Testis (tissue), 3 donors: ENCODE measurements around the gene PSMC3. TPM values are rescaled to one million over a fixed set of nuclear protein-coding genes. Genes with fewer than 3 reads are reported as not detected.
A peak's percentile ranks its signal among the peaks of the same experiment; 100 is the strongest.

Experiments used
- DNase-seq: peaks from one replicate; pipeline ENCODE4 v3.0.0-alpha.2; 2019
- H3K27ac ChIP-seq, 2 donors: fragments of 200-600 bp; sonication (generic); one replicate each; pipeline ENCODE4 v1.5.1; 2019
- H3K27me3 ChIP-seq: fragments of 200-600 bp; sonication (generic); one replicate; pipeline ENCODE4 v1.5.1; 2019
- H3K36me3 ChIP-seq: fragments of 200-600 bp; sonication (generic); one replicate; pipeline ENCODE4 v1.5.1; 2017; ENCODE audit warnings: low read depth; ENCODE audit errors: missing control alignments
- H3K4me1 ChIP-seq: fragments of 200-600 bp; sonication (generic); one replicate; pipeline ENCODE4 v1.5.1; 2019
- H3K4me3 ChIP-seq, 2 donors: fragments of 200-600 bp; sonication (generic); one replicate each; pipeline ENCODE4 v1.5.1; 2017 to 2019
- H3K9me3 ChIP-seq: fragments of 200-600 bp; sonication (generic); one replicate; pipeline ENCODE4 v1.5.1; 2017
- POLR2A ChIP-seq: fragments of 450-650 bp; IDR thresholded peaks from one replicate; pipeline ENCODE4 v1.6.1; 2017; ENCODE audit warnings: antibody characterized with exemption, mild to moderate bottlenecking, moderate library complexity
- WGBS, 2 donors: methylation state at CpG; one replicate each; pipeline ENCODE4 v1.1.5; 2018; 5-methylcytosine and 5-hydroxymethylcytosine counted together
- intact Hi-C: fragments of 100-400 bp; cut with DNase I; formaldehyde crosslinking; loops from one replicate; pipeline ENCODE4 v1.15.1; 2023; ENCODE audit warnings: low total_unique reads
- microRNA-seq, 2 donors: library from miRNA; unstranded; fragments of <30 nt; microRNA quantifications; one replicate each; pipeline ENCODE4, GENCODE V29; 2016; ENCODE audit warnings: borderline number of aligned reads in 2 of 2, borderline replicate concordance in 1 of 2
- polyA plus RNA-seq: library from polyadenylated mRNA; stranded (reverse); fragments of 350-450 nt; fragmentation: Illumina TruSeq; extraction: RNeasy Lipid Tissue Mini Kit (QIAGEN cat#74804); gene quantifications from one replicate; pipeline ENCODE4 v1.2.3, GENCODE V29; 2014; ENCODE audit warnings: low read depth, low replicate concordance; ENCODE audit not compliant: insufficient read depth
- small RNA-seq, 2 donors: library from RNA; depleted of rRNA; stranded (forward); fragments of <200 nt; gene quantifications; one replicate each; pipeline ENCODE3, GENCODE V24; 2016
- total RNA-seq, 2 donors: library from RNA; depleted of rRNA; stranded (reverse); fragments of >200 nt; gene quantifications; one replicate each; pipeline ENCODE4 v1.2.3, GENCODE V29; 2016
- TF ChIP-seq, protein P1 (sequence below), 3 experiments: fragments of 450-650 bp in 2 of 3; fragments of 200-600 bp in 1 of 3; sonication (generic) in 1 of 3; IDR thresholded peaks; one replicate each; pipeline ENCODE4 v1.5.1; 2016 to 2019; ENCODE audit warnings: antibody characterized with exemption in 3 of 3, mild to moderate bottlenecking in 2 of 3, moderate library complexity in 1 of 3

The PSMC3 gene
- total and polyA plus RNA-seq, 3 donors from 2014 or later: 98.1 to 228 (median 108) TPM

DNA sequence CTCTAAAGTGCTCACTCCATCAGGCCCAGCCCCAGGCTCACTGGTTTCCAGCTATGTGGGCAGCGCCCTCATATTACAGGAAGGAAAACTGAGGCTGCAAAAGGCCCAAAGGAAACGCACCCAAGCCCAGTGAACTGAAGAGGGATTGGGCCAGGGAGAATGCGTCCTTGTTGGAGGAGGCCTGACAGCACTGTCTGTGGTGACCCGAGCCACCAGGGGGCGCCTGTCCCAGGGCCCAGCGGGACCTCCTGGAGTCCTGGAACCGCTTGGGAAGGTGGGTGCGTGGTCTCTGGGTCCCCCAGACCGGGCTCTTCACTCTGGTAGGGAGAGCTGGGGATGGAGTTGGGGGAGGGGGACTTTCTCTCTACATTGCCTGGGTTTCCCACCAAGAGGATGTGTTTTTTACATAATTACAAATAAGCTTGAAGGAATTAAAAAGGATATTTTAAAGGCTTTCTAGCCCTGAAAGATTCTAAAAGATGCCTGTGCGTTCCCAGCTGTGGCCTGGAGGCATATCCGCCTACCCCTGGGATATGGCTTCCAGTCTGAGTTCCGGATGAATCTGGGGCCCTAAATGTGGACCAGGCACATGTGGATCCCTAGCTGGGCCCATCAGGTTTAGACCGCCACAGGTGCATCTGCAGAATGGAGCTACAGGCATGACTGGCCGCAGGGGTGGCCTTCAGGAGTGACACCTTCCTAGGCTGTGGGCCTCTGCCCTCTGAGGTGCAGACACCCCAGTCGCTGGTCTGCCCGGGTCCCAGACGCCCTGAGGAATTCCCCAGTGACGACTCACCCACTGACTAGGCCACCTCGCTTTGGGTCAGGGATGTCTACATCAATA, 52.1 kb downstream of the PSMC3 start:
- no peak overlapping the region for H3K27ac ChIP-seq
- no peak overlapping the region for H3K4me3 ChIP-seq
- H3K27me3 ChIP-seq: no peaks in the 10 kb centered on the region
- H3K36me3 ChIP-seq: no peaks in the 10 kb centered on the region
- H3K4me1 ChIP-seq: no peaks in the 10 kb centered on the region
- peak; percentile 89 for DNase-seq
- no peaks in the 10 kb centered on the region for H3K9me3 ChIP-seq
- intact Hi-C loops: loop anchor here (10.0 kb wide), 1 partner anchor 81 kb away; no protein-coding TSS in a partner anchor
- TF ChIP-seq, protein P1, sequence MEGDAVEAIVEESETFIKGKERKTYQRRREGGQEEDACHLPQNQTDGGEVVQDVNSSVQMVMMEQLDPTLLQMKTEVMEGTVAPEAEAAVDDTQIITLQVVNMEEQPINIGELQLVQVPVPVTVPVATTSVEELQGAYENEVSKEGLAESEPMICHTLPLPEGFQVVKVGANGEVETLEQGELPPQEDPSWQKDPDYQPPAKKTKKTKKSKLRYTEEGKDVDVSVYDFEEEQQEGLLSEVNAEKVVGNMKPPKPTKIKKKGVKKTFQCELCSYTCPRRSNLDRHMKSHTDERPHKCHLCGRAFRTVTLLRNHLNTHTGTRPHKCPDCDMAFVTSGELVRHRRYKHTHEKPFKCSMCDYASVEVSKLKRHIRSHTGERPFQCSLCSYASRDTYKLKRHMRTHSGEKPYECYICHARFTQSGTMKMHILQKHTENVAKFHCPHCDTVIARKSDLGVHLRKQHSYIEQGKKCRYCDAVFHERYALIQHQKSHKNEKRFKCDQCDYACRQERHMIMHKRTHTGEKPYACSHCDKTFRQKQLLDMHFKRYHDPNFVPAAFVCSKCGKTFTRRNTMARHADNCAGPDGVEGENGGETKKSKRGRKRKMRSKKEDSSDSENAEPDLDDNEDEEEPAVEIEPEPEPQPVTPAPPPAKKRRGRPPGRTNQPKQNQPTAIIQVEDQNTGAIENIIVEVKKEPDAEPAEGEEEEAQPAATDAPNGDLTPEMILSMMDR (IDR thresholded peaks at IDR 0.05): peak; percentile 78 to 89 (median 88)
- TF ChIP-seq POLR2A: no peak
- 43 to 58% methylated on average over 13 to 19 of the region's 19 CpGs for WGBS, 2 donors

GRCh38 chr11:47372422-47372821, 53.8 kb downstream of the PSMC3 start:
- WGBS, 2 donors: 83 to 86% methylated on average over 7 of the region's 7 CpGs
- intact Hi-C loops: loop anchor here (10.0 kb wide), 1 partner anchor 82 kb away; no protein-coding TSS in a partner anchor
- no peaks in the 10 kb centered on the region for H3K27me3 ChIP-seq

DNA sequence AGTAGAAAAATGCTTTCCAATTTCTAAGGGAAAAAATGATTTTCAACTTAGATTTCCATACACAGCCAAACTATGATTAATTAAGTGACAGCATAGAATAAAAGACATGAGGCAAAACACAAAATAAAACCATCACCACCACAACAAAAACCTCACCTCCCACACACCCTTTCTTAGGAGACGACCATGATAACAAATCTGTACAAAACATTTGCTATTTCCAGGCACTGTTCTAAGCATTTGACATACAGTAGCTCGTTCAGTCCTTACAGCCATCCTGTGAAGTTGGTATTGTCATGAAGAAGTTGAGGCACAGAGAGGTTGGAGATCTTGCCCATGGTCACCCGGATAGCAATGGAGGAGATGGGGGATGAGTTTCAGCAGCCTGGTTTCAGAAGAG, 56.6 kb downstream of the PSMC3 start:
- Histone ChIP-seq H3K4me1 (no peaks in the 10 kb centered on the region), H3K27me3 (no peaks in the 10 kb centered on the region), H3K4me3 (no peak overlapping the region), H3K36me3 (no peaks in the 10 kb centered on the region), H3K27ac (peak overlapping the region in 1 of 2 donors; percentile 78), H3K9me3 (no peaks in the 10 kb centered on the region)
- intact Hi-C loops: loop anchor here (10.0 kb wide), 1 partner anchor 85 kb away; no protein-coding TSS in a partner anchor
- WGBS, 2 donors: 46 to 57% methylated on average over 3 of the region's 3 CpGs
- no peak for TF ChIP-seq POLR2A
- TF ChIP-seq, protein P1 (IDR thresholded peaks at IDR 0.05): no peak
- no peak for DNase-seq

More at GRCh38 chr11:47372422-47372821, 53.8 kb downstream of the PSMC3 start:
- H3K9me3 ChIP-seq: no peaks in the 10 kb centered on the region
- H3K4me1 ChIP-seq: no peaks in the 10 kb centered on the region
- H3K4me3 ChIP-seq: no peak overlapping the region
- no peak for DNase-seq
- TF ChIP-seq, protein P1 (IDR thresholded peaks at IDR 0.05): no peak
- no peak for TF ChIP-seq POLR2A
- no peak overlapping the region for H3K27ac ChIP-seq
- no peaks in the 10 kb centered on the region for H3K36me3 ChIP-seq

Small RNA genes lying within 50 kb of the gene (microRNA-seq; reads per million reads assigned to microRNA genes)
- gene MIR4487: 0 reads per million in 2 donors

Small RNA genes lying within 50 kb of the gene (small RNA-seq; reads per million reads assigned to genes)
- gene MIR4487: 0 reads per million in 2 donors

Other genes starting within 250 kb of the PSMC3 start
- gene ARFGAP2, start 249.6 kb downstream of the PSMC3 start, total RNA-seq: 100 to 1,000 TPM; 167 to 178 TPM
- gene ARFGAP2, start 249.6 kb downstream of the PSMC3 start, polyA plus RNA-seq: 82.4 TPM
- gene PACSIN3, start 240.0 kb downstream of the PSMC3 start, total RNA-seq: 10 to 100 TPM; 10.8 to 12.0 TPM
- gene PACSIN3, start 240.0 kb downstream of the PSMC3 start, polyA plus RNA-seq: 11.0 TPM
- gene DDB2, start 211.5 kb downstream of the PSMC3 start, total RNA-seq: 10 to 100 TPM; 33.6 to 34.7 TPM
- 20.7 TPM for gene DDB2, start 211.5 kb downstream of the PSMC3 start, polyA plus RNA-seq
- gene ACP2, start 177.6 kb downstream of the PSMC3 start, total RNA-seq: 10 to 100 TPM; 61.3 to 63.7 TPM
- 40.3 TPM for gene ACP2, start 177.6 kb downstream of the PSMC3 start, polyA plus RNA-seq
- gene NR1H3, start 168.4 kb downstream of the PSMC3 start, total RNA-seq: 10 to 100 TPM; 29.4 to 38.2 TPM
- gene NR1H3, start 168.4 kb downstream of the PSMC3 start, polyA plus RNA-seq: 83.4 TPM
- gene MADD, start 156.3 kb downstream of the PSMC3 start, total RNA-seq: 100 to 1,000 TPM; 103 to 118 TPM
- gene MADD, start 156.3 kb downstream of the PSMC3 start, polyA plus RNA-seq: 87.8 TPM
- gene MYBPC3, start 73.7 kb downstream of the PSMC3 start, total RNA-seq: under 1 TPM; 0.68 to 0.79 TPM
- gene MYBPC3, start 73.7 kb downstream of the PSMC3 start, polyA plus RNA-seq: 1.7 TPM
- gene SPI1, start 47.9 kb downstream of the PSMC3 start, total RNA-seq: 1 to 10 TPM; 4.6 to 7.4 TPM
- gene SPI1, start 47.9 kb downstream of the PSMC3 start, polyA plus RNA-seq: 16.3 TPM
- gene SLC39A13, start 17.8 kb downstream of the PSMC3 start, total RNA-seq: 10 to 100 TPM; 95.1 to 98.1 TPM
- gene SLC39A13, start 17.8 kb downstream of the PSMC3 start, polyA plus RNA-seq: 99.2 TPM
- gene RAPSN, start 22.7 kb upstream of the PSMC3 start, total RNA-seq: under 1 TPM; 0.19 to 0.63 TPM
- 0.65 TPM for gene RAPSN, start 22.7 kb upstream of the PSMC3 start, polyA plus RNA-seq
- 100 to 1,000 TPM; 193 to 208 TPM for gene CELF1, start 126.7 kb upstream of the PSMC3 start, total RNA-seq
- gene CELF1, start 126.7 kb upstream of the PSMC3 start, polyA plus RNA-seq: 74.3 TPM
- gene PTPMT1, start 139.2 kb upstream of the PSMC3 start, total RNA-seq: 100 to 1,000 TPM; 204 to 239 TPM
- 172 TPM for gene PTPMT1, start 139.2 kb upstream of the PSMC3 start, polyA plus RNA-seq
- 10 to 100 TPM; 27.8 to 35.5 TPM for gene KBTBD4, start 152.5 kb upstream of the PSMC3 start, total RNA-seq
- gene KBTBD4, start 152.5 kb upstream of the PSMC3 start, polyA plus RNA-seq: 35.9 TPM
- gene NDUFS3, start 152.6 kb upstream of the PSMC3 start, total RNA-seq: 10 to 100 TPM; 69.8 to 88.5 TPM
- gene NDUFS3, start 152.6 kb upstream of the PSMC3 start, polyA plus RNA-seq: 121 TPM
- gene FAM180B, start 160.2 kb upstream of the PSMC3 start, total RNA-seq: not detected
- gene FAM180B, start 160.2 kb upstream of the PSMC3 start, polyA plus RNA-seq: 1.1 TPM
- gene C1QTNF4, start 168.0 kb upstream of the PSMC3 start, total RNA-seq: 10 to 100 TPM; 15.4 to 25.1 TPM
- gene C1QTNF4, start 168.0 kb upstream of the PSMC3 start, polyA plus RNA-seq: 2.6 TPM
- gene MTCH2, start 216.1 kb upstream of the PSMC3 start, total RNA-seq: 10 to 100 TPM; 71.1 to 98.8 TPM
- gene MTCH2, start 216.1 kb upstream of the PSMC3 start, polyA plus RNA-seq: 396 TPM